ENCODE results near the gene GRID2.

DNA sequence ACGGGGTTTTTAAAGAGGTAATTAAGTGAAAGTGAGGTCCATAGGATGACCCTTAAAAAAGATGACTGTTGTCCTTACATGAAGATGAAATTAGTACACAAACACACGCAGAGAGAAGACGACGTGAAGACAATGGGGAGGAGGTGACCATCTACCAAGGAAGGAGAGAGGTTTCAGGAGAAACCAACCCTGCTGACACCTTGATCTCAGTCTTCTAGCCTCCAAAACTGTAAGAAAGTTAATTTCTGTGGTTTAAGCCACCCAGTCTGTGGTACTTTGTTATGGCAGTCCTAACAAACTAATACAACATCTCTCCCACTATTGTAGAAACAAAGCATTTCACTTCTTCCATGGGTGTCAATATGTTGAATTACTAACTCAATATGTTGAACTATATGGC lies 1385.2 kb downstream of the GRID2 start:
- TF ChIP-seq SMC3 (conservative IDR thresholded peaks at IDR 0.05; ENCODE audit: poor library complexity), result no peak
- no peak for TF ChIP-seq CTCF (IDR thresholded peaks at IDR 0.05; ENCODE audit: poor library complexity, severe bottlenecking)
- no peak for TF ChIP-seq EZH2 (IDR thresholded peaks at IDR 0.05; ENCODE audit: borderline replicate concordance, insufficient read depth, low read length, poor library complexity, severe bottlenecking)
- no peak for TF ChIP-seq EP300 (conservative IDR thresholded peaks at IDR 0.05; ENCODE audit: poor library complexity, severe bottlenecking)
- no peak for TF ChIP-seq POLR2AphosphoS5 (IDR thresholded peaks at IDR 0.05)

Measured in neural cell (in vitro differentiated cells).